Measurements from ENCODE around the gene RORB. TPM values are rescaled to one million over a fixed set of nuclear protein-coding genes. Genes with fewer than 3 reads are reported as not detected.

The RORB gene
- 2.7 TPM for total RNA-seq

GRCh38 chr9:74496819-74497747 is at the start of gene RORB:
Gene RORB, plus strand, starts transcription at chr9:74497335. Its CDS starts 642 bp downstream, at chr9:74497977.
- peak in 1 of 2 donors; percentile 59 for TF ChIP-seq POLR2A (IDR thresholded peaks at IDR 0.05)
- peak in 1 of 2 donors; percentile 77 for TF ChIP-seq POLR2AphosphoS5 (IDR thresholded peaks at IDR 0.05; ENCODE audit: insufficient read depth in 1 of 2, low read depth in 1 of 2)
- no peak for TF ChIP-seq CTCF (IDR thresholded peaks at IDR 0.05)
- Histone ChIP-seq H3K4me1 (peaks cover 31% of the 10 kb centered on the region), H3K27ac (peak within 1 kb of the TSS; percentile 68), H3K4me3 (peak within 1 kb of the TSS; percentile 59 to 60), H3K27me3 (no peaks in the 10 kb centered on the region), H3K36me3 (no peaks in the 10 kb centered on the region), H3K9me3 (no peaks in the 10 kb centered on the region)
- no peak for DNase-seq (ENCODE audit: extremely low spot score in 2 of 2)
- intact Hi-C loops (cut with DNase I) = no loop called here

DNA sequence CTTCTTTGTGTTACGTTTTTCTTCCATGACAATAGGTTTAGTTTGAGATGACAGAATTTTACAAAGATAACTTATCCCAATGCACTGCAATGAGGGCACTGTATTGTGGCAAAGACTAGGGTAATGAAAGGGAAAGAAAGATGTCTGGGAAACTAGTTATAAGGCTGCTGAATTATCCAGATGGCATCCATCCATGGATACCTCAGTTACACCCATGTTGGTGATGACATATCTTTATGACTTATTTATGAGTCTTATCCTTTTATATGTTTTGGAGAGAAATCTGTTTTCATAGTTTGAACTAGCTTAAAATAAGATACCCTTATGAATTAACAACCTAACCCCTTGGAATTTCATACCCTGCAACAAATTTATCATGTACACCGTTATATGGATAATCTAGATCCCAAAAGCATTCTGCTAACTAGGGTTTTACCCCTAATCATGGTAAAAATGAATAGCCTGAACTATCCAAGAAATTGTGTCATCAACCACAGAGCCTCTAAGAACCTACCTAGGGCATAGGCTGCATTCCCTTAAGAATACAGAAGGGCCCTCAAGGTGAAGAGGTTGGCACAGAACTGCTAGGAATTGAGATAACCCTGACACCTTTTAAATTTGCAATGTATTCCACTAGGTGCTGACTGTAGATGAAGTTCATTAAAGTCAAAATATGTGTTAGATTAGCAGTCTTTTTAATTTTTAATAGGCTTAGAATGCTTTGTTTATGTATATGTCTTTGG is 49.5 kb upstream of the RORB start:
- intact Hi-C loops (cut with DNase I) = loop anchor here (10.0 kb wide), 1 partner anchor 63 kb away; no protein-coding TSS in a partner anchor
- TF ChIP-seq POLR2AphosphoS5 (IDR thresholded peaks at IDR 0.05; ENCODE audit: insufficient read depth in 1 of 2, low read depth in 1 of 2) = no peak
- no peak for TF ChIP-seq CTCF (IDR thresholded peaks at IDR 0.05)
- TF ChIP-seq POLR2A (IDR thresholded peaks at IDR 0.05) = no peak
- Histone ChIP-seq H3K27ac (no peak overlapping the region), H3K4me3 (no peak overlapping the region), H3K9me3 (no peaks in the 10 kb centered on the region), H3K27me3 (no peaks in the 10 kb centered on the region), H3K36me3 (no peaks in the 10 kb centered on the region), H3K4me1 (no peaks in the 10 kb centered on the region)
- no peak for DNase-seq (ENCODE audit: extremely low spot score in 2 of 2)

GRCh38 chr9:74449060-74449459 is 48.1 kb upstream of the RORB start:
- Histone ChIP-seq H3K4me3 (no peak overlapping the region), H3K27ac (no peak overlapping the region), H3K27me3 (no peaks in the 10 kb centered on the region), H3K9me3 (no peaks in the 10 kb centered on the region), H3K36me3 (no peaks in the 10 kb centered on the region), H3K4me1 (no peaks in the 10 kb centered on the region)
- DNase-seq (ENCODE audit: extremely low spot score in 2 of 2) = no peak
- intact Hi-C loops (cut with DNase I) = loop anchor here (10.0 kb wide), 1 partner anchor 64 kb away; no protein-coding TSS in a partner anchor
- TF ChIP-seq CTCF (IDR thresholded peaks at IDR 0.05) (no peak), POLR2A (IDR thresholded peaks at IDR 0.05) (no peak), POLR2AphosphoS5 (IDR thresholded peaks at IDR 0.05; ENCODE audit: insufficient read depth in 1 of 2, low read depth in 1 of 2) (no peak)

DNA sequence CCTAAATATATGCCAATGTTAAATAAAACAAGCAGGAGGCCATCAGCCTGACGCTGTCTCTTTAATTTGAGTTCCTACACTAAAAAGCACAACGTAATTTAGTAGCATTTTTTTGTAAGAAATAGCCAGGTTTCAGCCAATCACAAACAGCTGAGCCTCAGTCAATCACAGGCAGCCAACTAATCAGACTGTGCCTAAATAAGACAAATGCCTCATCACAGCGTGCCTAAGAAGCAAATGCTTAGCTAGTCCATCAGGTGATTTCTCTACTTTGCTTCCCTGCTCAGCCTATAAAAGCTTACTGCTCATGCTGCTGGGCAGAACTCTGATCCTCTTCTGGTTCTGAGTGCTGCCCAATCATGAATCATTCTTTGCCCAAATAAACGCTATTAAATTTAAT is 38.3 kb upstream of the RORB start:
- no peak for TF ChIP-seq CTCF (IDR thresholded peaks at IDR 0.05)
- TF ChIP-seq POLR2A (IDR thresholded peaks at IDR 0.05) = no peak
- no peak for TF ChIP-seq POLR2AphosphoS5 (IDR thresholded peaks at IDR 0.05; ENCODE audit: insufficient read depth in 1 of 2, low read depth in 1 of 2)
- intact Hi-C loops (cut with DNase I) = no loop called here
- H3K27me3 ChIP-seq = no peaks in the 10 kb centered on the region
- no peaks in the 10 kb centered on the region for H3K4me1 ChIP-seq
- H3K9me3 ChIP-seq = no peaks in the 10 kb centered on the region
- DNase-seq (ENCODE audit: extremely low spot score in 2 of 2) = no peak
- H3K36me3 ChIP-seq = no peaks in the 10 kb centered on the region
- H3K27ac ChIP-seq = no peak overlapping the region
- H3K4me3 ChIP-seq = no peak overlapping the region

Data from vagina (tissue), 2 donors.